ENCODE results near the gene IER2.

DNA sequence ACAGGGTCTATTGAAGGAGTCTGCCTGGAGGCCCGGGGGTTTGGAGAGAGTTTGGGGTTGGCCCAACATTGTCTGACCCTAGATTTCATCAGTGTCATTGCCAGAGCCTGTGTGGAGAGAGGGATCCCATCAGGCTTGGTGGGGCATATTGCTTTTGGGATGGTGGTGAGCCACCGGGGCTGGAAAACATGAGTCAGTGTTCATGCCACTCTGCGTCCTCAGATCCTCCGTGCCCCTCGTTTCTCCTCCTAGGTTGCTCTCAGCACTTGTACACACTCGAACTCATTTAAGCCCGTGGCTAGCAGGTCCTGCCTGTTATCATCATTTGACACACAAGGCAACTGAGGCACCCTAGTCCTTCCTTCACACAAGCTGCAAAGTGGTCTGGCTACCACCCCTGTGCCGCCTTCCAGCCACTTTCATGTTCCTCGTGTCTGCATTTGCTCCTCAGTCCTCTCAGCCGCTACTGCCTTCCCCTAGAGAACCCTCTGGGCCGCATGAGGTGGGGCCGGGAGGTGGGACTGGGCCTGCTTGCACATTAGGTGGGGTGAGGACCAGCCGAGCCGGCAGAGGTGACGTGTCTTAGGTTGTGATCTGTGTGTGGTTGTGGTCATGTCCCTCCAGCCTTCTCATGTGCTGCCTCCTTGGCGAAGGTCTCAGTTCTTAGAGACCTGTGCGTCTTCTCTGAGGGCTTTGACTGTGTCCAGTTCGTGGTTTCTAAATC is 28.5 kb upstream of the IER2 start:
- TF ChIP-seq, protein P1, sequence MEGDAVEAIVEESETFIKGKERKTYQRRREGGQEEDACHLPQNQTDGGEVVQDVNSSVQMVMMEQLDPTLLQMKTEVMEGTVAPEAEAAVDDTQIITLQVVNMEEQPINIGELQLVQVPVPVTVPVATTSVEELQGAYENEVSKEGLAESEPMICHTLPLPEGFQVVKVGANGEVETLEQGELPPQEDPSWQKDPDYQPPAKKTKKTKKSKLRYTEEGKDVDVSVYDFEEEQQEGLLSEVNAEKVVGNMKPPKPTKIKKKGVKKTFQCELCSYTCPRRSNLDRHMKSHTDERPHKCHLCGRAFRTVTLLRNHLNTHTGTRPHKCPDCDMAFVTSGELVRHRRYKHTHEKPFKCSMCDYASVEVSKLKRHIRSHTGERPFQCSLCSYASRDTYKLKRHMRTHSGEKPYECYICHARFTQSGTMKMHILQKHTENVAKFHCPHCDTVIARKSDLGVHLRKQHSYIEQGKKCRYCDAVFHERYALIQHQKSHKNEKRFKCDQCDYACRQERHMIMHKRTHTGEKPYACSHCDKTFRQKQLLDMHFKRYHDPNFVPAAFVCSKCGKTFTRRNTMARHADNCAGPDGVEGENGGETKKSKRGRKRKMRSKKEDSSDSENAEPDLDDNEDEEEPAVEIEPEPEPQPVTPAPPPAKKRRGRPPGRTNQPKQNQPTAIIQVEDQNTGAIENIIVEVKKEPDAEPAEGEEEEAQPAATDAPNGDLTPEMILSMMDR (IDR thresholded peaks at IDR 0.05; ENCODE audit: low read depth, low read length) = no peak
- TF ChIP-seq MYC (IDR thresholded peaks at IDR 0.05; ENCODE audit: low read depth, low read length) = no peak
- TF ChIP-seq POLR2A (IDR thresholded peaks at IDR 0.05; ENCODE audit: extremely low read depth, insufficient read length) = no peak

Measured in NB4 (cell line).